Transverse colon (tissue), 3 donors: Measurements from ENCODE around the gene GAB3.

Source experiments
- CTCF ChIP-seq, 5 experiments: fragments of 200-600 bp in 3 of 5; fragments of 450-650 bp in 2 of 5; sonication (generic) in 3 of 5; IDR thresholded peaks; 1 replicate in 2 of 5; 2 replicates in 3 of 5; pipeline ENCODE4 v1.5.1; 2016 to 2017; ENCODE audit warnings: antibody characterized with exemption in 5 of 5, inconsistent platforms in 3 of 5, mild to moderate bottlenecking in 2 of 5, moderate library complexity in 1 of 5
- POLR2A ChIP-seq: fragments of 450-650 bp; IDR thresholded peaks from one replicate; pipeline ENCODE4 v1.6.1; 2016; ENCODE audit warnings: antibody characterized with exemption, mild to moderate bottlenecking, moderate library complexity

- TF ChIP-seq CTCF (IDR thresholded peaks at IDR 0.05), result no peak
- TF ChIP-seq POLR2A, result no peak
Observed at GRCh38 chrX:154732421-154733065, 18.3 kb downstream of the GAB3 start.
